NCI-H524 (cell line): ENCODE measurements around the gene GEN1.

Source experiments
- DNase-seq, 2 experiments: peaks; one replicate each; lab custom pipeline; 2025; lab: John Stamatoyannopoulos, UW

GEN1 gene

GRCh38 chr2:17827785-17828184 is 73.8 kb downstream of the GEN1 start:
- no peak for DNase-seq

- DNase-seq = peak; percentile 19 to 69
Observed at GRCh38 chr2:17830053-17831034, 76.4 kb downstream of the GEN1 start.

- no peak for DNase-seq
Observed at GRCh38 chr2:17835516-17835915, 81.6 kb downstream of the GEN1 start.
